ENCODE data around the gene GALNT15.

DNA sequence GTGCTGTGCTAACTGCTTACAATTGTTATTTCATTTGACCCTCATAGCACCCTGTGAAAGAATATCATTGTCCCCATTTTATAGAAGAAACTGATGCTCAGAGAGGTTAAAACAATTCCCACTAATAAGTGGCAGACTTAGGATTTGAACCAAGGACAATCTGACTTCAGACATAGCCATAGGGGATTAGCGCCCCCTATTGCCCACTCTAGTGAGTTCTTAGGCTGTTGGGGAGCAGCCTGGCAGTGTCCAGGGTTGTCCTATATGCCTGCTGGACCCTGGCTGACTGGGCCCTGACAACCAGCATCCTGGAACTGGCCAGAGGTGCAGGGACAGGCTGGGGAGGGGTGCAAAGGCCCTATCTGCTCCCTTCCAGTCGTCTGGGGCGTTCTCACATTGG, 74.9 kb downstream of the GALNT15 start:
- peak in 7 of 12 donors; percentile 7 to 39 (median 23) for TF ChIP-seq CTCF (IDR thresholded peaks at IDR 0.05)
- TF ChIP-seq POLR2A (IDR thresholded peaks at IDR 0.05) = no peak

All from heart left ventricle (tissue), 13 donors.